HEK293 (cell line): Measurements from ENCODE around the gene POMC.

Experiments
- HOXD13 ChIP-seq: sonication (generic); formaldehyde crosslinking; IDR thresholded peaks from 2 replicates; pipeline ENCODE4 v1.8.0; 2022; ENCODE audit warnings: missing genetic modification reagents, borderline replicate concordance
- ZNF121 ChIP-seq: fragments of 450-650 bp; formaldehyde crosslinking; IDR thresholded peaks from 2 replicates; pipeline ENCODE4 v1.5.1; 2016; ENCODE audit warnings: missing biosample characterization, missing genetic modification characterization
- ZNF239 ChIP-seq: fragments of 450-650 bp; formaldehyde crosslinking; IDR thresholded peaks from 2 replicates; pipeline ENCODE4 v1.5.1; 2016; ENCODE audit warnings: missing biosample characterization, missing genetic modification characterization
- ZNF785 ChIP-seq: fragments of 450-650 bp; formaldehyde crosslinking; IDR thresholded peaks from 2 replicates; pipeline ENCODE4 v1.5.1; 2016; ENCODE audit warnings: missing biosample characterization, missing genetic modification characterization
- TF ChIP-seq, protein P1 (sequence below): fragments of 450-650 bp; formaldehyde crosslinking; IDR thresholded peaks from 2 replicates; pipeline ENCODE4 v1.5.1; 2016; ENCODE audit warnings: missing biosample characterization, missing genetic modification characterization
- TF ChIP-seq, protein P2 (sequence below): fragments of 450-650 bp; formaldehyde crosslinking; IDR thresholded peaks from 2 replicates; pipeline ENCODE4 v1.5.1; 2016; ENCODE audit warnings: missing biosample characterization, missing genetic modification characterization
- TF ChIP-seq, protein P3 (sequence below): fragments of 450-650 bp; formaldehyde crosslinking; IDR thresholded peaks from 2 replicates; pipeline ENCODE4 v1.5.1; 2016; ENCODE audit warnings: missing biosample characterization, missing genetic modification characterization
- TF ChIP-seq, protein P4 (sequence below): fragments of 450-650 bp; formaldehyde crosslinking; IDR thresholded peaks from 2 replicates; pipeline ENCODE4 v1.5.1; 2016; ENCODE audit warnings: missing biosample characterization, missing genetic modification characterization

DNA sequence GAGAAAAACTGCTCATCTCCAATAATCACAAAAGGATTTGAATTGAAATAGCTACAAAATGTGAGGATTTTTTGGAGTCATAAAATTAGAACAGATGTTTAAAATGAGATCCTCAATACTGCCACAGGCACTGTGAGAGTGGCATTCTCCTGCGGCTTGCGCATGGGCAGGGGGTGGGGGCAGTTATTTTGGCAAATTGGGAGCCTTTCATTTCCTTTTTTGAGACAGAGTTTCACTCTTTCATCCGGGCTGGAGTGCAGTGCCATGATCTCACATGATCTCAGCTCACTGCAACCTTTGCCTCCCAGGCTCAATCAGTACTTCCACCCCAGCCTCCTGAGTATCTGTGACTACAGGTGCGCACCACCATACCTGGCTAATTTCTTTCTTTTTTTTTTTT lies 42.4 kb downstream of the POMC start:
- TF ChIP-seq, protein P1, sequence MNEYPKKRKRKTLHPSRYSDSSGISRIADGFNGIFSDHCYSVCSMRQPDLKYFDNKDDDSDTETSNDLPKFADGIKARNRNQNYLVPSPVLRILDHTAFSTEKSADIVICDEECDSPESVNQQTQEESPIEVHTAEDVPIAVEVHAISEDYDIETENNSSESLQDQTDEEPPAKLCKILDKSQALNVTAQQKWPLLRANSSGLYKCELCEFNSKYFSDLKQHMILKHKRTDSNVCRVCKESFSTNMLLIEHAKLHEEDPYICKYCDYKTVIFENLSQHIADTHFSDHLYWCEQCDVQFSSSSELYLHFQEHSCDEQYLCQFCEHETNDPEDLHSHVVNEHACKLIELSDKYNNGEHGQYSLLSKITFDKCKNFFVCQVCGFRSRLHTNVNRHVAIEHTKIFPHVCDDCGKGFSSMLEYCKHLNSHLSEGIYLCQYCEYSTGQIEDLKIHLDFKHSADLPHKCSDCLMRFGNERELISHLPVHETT (tag by site-specific recombination), result no peak
- TF ChIP-seq, protein P2, sequence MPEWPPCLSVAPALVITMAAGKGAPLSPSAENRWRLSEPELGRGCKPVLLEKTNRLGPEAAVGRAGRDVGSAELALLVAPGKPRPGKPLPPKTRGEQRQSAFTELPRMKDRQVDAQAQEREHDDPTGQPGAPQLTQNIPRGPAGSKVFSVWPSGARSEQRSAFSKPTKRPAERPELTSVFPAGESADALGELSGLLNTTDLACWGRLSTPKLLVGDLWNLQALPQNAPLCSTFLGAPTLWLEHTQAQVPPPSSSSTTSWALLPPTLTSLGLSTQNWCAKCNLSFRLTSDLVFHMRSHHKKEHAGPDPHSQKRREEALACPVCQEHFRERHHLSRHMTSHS, result no peak
- no peak for TF ChIP-seq ZNF785 (tag by site-specific recombination)
- TF ChIP-seq ZNF239 (tag by site-specific recombination), result no peak
- no peak for TF ChIP-seq HOXD13 (CRISPR knock-in tag)
- TF ChIP-seq, protein P3, sequence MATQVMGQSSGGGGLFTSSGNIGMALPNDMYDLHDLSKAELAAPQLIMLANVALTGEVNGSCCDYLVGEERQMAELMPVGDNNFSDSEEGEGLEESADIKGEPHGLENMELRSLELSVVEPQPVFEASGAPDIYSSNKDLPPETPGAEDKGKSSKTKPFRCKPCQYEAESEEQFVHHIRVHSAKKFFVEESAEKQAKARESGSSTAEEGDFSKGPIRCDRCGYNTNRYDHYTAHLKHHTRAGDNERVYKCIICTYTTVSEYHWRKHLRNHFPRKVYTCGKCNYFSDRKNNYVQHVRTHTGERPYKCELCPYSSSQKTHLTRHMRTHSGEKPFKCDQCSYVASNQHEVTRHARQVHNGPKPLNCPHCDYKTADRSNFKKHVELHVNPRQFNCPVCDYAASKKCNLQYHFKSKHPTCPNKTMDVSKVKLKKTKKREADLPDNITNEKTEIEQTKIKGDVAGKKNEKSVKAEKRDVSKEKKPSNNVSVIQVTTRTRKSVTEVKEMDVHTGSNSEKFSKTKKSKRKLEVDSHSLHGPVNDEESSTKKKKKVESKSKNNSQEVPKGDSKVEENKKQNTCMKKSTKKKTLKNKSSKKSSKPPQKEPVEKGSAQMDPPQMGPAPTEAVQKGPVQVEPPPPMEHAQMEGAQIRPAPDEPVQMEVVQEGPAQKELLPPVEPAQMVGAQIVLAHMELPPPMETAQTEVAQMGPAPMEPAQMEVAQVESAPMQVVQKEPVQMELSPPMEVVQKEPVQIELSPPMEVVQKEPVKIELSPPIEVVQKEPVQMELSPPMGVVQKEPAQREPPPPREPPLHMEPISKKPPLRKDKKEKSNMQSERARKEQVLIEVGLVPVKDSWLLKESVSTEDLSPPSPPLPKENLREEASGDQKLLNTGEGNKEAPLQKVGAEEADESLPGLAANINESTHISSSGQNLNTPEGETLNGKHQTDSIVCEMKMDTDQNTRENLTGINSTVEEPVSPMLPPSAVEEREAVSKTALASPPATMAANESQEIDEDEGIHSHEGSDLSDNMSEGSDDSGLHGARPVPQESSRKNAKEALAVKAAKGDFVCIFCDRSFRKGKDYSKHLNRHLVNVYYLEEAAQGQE (tag by site-specific recombination), result no peak
- TF ChIP-seq ZNF121 (tag by site-specific recombination), result no peak
- TF ChIP-seq, protein P4, sequence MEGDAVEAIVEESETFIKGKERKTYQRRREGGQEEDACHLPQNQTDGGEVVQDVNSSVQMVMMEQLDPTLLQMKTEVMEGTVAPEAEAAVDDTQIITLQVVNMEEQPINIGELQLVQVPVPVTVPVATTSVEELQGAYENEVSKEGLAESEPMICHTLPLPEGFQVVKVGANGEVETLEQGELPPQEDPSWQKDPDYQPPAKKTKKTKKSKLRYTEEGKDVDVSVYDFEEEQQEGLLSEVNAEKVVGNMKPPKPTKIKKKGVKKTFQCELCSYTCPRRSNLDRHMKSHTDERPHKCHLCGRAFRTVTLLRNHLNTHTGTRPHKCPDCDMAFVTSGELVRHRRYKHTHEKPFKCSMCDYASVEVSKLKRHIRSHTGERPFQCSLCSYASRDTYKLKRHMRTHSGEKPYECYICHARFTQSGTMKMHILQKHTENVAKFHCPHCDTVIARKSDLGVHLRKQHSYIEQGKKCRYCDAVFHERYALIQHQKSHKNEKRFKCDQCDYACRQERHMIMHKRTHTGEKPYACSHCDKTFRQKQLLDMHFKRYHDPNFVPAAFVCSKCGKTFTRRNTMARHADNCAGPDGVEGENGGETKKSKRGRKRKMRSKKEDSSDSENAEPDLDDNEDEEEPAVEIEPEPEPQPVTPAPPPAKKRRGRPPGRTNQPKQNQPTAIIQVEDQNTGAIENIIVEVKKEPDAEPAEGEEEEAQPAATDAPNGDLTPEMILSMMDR (tag by site-specific recombination), result no peak
